HTERT RPE-1 (cell line): ENCODE results near the gene FHIT.
"Not testable (repeated sequence)": the region's sequence is repeated elsewhere in the genome, so short reads cannot be mapped to it uniquely, and the experiment has no call there.

Experiments used
- in situ Hi-C: fragments of 300-500 bp; cut with MboI; formaldehyde crosslinking; loops from 4 replicates; pipeline ENCODE4 v1.14.3; 2020; ENCODE audit warnings: low sequenced_read_pairs

FHIT gene

GRCh38 chr3:60585918-60586317, 665.3 kb downstream of the FHIT start:
- in situ Hi-C loops: no loop called here

GRCh38 chr3:60584250-60584649, 667.0 kb downstream of the FHIT start:
- in situ Hi-C loops: no loop called here

DNA sequence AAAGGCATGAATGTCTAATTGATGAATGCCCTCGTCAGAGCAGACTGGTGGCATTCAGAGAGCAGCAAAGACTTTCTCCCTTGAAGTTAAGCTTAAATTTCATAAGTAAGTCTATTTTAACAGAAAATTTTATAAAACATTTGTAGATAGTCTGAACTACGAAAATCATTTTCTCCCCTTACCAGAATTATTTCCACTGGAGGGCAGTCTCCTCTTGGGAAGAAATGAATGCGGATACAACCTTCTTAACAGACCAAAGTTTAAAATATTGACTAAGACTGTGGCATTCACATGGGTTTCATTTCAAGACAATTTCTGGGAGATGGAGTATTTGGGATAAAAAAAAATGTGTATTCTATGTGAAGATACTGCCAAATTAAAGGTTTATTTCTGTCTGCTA, 669.0 kb downstream of the FHIT start:
- in situ Hi-C loops: no loop called here

DNA sequence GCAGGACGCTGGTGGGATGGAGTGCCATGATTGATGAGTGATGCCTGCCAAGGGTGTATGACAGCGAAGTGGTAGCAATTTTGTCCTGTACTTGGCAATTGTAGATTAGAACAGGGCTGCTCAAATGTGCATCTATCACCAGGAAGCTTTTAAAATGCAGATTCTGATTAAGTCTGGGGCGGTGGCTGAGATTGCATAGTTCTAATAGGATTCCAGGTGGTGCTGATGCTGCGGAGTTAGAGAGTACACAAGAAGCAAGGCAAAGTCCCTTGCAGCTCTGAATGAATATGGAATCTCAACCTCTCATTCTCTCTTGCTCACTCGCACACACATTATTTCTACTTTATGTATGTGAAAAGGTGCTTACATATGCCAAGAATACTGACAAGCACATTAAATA, 670.4 kb downstream of the FHIT start:
- in situ Hi-C loops: no loop called here

GRCh38 chr3:60579734-60580133, 671.5 kb downstream of the FHIT start:
- in situ Hi-C loops: no loop called here

- in situ Hi-C loops: no loop called here
Observed at GRCh38 chr3:60578936-60579335, 672.3 kb downstream of the FHIT start.

DNA sequence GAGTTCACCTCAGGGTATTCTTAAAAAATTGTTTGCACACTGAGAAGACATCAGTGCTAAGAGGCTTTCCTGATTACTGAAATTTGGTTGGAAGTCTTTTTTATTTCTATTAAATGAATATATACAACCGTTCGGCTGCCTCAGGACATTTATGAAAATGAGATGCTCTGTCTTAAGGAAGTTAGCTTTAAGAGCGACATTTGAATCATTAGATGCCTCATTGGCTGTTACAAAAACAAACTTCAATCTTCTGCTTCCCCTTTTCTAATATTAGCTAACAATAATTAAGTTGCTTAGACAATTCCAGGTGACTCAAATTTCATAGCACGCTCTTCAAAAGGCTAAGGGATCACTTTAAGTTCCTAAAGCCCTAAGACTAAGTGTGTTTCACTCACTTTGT, 673.7 kb downstream of the FHIT start:
- in situ Hi-C loops: no loop called here

- in situ Hi-C loops: no loop called here
Observed at GRCh38 chr3:60575718-60576272, 675.5 kb downstream of the FHIT start.

GRCh38 chr3:60574046-60574769, 677.0 kb downstream of the FHIT start:
- in situ Hi-C loops: no loop called here

DNA sequence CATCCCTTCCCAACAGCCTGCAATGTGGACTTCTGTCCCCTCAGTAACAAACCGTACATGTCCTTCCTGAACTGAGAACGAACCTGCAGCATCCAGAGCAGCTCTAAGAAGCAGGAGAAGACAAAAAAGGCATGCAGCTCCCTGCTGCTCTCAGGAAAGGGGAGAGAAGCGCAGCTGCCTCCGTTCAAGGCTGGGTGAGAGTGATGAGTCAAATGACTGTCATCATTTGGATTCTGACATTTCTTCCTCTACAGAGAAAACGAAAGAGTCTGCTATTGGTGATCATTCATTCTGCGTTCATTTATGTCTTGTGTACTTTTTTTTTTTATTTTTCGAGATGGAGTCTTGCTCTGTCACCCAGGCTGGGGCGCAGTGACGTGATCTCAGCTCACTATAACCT, 677.8 kb downstream of the FHIT start:
- in situ Hi-C loops: no loop called here

GRCh38 chr3:60571511-60571910, 679.7 kb downstream of the FHIT start:
- in situ Hi-C loops: no loop called here

DNA sequence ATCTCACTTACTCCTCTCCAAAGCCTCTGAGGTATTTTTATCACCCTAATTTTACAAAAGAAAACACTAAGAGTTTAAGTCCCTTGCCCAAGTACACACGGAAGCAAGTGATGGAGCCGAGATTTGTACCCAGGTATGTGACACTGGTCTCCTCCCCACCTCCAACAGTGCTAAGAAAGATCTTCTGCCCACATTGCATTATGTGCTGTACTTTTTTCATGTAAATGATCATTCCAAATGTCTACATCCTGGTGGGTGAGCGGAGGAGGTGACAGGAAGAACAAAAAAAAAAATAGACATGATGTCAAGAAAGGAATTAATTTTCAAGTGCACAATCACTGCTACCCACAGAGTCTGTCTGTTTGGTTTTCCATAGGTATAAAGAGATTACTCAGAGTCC, 694.1 kb downstream of the FHIT start:
- in situ Hi-C loops: no loop called here

- in situ Hi-C loops: no loop called here
Observed at GRCh38 chr3:60555686-60556354, 695.4 kb downstream of the FHIT start.

- in situ Hi-C loops: no loop called here
Observed at GRCh38 chr3:60553144-60553543, 698.1 kb downstream of the FHIT start.

GRCh38 chr3:60552581-60552980, 698.7 kb downstream of the FHIT start:
- in situ Hi-C loops: no loop called here

DNA sequence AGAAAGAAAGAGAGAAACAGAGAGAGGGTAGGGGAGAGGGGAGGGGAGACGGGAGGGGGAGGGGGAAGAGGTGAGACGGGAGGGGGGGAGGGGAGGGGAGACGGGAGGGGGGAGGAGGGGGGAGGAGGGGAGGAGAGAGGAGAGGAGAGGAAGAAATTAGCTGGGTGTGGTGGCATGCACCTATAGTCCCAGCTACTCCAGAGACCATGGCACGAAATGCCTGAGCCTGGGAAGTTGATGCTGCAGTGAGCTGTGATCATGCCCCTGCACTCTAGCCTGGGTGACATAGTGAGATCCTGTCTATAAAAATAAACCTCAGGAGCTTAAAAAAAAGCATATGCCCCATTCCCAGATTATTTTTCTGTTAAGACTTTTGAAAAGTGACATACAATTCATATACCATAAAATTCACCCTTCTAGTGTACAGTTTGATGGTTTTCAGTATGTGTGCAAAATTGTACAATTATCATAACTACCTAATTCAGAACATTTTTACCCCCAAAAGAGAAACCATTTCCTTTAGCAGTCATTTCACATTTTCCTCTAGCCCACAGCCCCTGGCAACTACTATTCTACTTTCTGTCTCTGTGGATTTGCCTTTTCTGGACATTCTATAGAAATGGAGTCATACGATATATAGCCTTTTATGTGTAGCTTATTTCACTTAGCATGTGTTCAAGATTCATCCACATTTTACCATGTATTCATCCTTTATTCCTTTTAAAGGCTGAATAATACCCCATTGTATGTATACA, 699.6 kb downstream of the FHIT start:
- in situ Hi-C loops: no loop called here

DNA sequence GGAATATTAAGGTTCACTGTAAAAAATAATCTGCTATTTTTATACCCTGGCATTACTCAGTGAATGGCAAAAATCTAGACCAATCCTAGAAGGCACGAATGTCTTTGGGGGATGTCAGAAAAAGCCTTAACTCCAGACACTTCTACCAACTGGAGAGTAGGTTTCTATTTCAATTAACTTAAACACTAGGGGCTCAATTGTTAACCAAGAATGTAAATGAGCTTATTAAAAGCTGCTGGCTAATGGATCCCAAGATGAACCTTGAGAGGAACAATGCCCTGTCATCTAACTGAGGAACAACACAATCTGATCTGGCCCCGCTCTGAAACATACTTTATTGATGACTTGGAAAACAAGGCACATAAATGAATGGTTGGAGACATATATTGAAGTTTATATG, 701.4 kb downstream of the FHIT start:
- in situ Hi-C loops: no loop called here

- in situ Hi-C loops: no loop called here
Observed at GRCh38 chr3:60542995-60543394, 708.3 kb downstream of the FHIT start.

DNA sequence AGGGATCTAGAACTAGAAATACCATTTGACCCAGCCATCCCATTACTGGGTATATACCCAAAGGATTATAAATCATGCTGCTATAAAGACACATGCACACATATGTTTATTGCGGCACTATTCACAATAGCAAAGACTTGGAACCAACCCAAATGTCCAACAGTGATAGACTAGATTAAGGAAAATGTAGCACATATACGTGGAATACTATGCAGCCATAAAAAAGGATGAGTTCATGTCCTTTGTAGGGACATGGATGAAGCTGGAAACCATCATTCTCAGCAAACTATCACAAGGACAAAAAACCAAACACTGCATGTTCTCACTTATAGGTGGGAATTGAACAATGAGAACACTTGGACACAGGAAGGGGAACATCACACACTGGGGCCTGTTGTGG, 711.9 kb downstream of the FHIT start:
- in situ Hi-C loops: not testable (repeated sequence)

- in situ Hi-C loops: no loop called here
Observed at GRCh38 chr3:60536420-60536819, 714.8 kb downstream of the FHIT start.

DNA sequence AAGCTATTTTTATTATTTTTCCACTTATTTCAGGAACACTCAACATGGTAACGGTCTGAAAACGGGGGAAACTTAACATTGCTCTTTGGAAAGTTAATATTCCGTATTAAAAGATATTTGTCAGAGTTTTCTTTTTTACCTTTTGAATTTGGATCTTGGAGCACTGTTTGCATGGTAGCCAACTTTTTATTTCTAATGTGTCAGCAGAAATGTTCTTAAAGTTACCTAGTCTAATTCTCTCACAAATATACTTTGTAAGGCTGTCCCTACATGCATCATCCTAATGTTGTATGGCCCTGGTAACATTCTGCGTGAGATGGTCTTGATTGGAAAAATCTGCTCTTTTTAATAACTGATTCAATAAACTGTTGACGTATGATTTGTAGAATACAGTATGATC, 719.5 kb downstream of the FHIT start:
- in situ Hi-C loops: no loop called here

DNA sequence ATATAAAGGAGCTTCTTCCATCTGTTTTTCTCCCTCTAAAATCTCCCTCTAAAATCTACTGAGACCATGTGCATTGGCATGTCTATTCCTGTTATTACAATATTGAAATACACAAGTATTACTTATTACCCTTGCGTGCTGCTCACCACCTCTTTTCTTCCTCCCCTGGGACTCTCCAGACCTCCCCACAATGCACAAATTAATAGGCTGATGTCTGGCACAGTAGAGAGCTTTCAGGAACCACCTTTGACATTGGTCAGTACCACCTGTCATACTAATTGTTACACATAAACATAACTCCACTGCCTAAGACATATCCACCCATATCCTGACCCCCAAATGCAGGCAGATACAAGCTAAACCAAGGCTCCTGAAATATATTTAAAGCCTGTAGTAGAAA, 722.6 kb downstream of the FHIT start:
- in situ Hi-C loops: no loop called here
